ENCODE measurements around the gene NME7. TPM values are rescaled to one million over a fixed set of nuclear protein-coding genes. Genes with fewer than 3 reads are reported as not detected.

The NME7 gene
- total RNA-seq, 2 donors from 2014 or later = 4.1 to 4.8 TPM

DNA sequence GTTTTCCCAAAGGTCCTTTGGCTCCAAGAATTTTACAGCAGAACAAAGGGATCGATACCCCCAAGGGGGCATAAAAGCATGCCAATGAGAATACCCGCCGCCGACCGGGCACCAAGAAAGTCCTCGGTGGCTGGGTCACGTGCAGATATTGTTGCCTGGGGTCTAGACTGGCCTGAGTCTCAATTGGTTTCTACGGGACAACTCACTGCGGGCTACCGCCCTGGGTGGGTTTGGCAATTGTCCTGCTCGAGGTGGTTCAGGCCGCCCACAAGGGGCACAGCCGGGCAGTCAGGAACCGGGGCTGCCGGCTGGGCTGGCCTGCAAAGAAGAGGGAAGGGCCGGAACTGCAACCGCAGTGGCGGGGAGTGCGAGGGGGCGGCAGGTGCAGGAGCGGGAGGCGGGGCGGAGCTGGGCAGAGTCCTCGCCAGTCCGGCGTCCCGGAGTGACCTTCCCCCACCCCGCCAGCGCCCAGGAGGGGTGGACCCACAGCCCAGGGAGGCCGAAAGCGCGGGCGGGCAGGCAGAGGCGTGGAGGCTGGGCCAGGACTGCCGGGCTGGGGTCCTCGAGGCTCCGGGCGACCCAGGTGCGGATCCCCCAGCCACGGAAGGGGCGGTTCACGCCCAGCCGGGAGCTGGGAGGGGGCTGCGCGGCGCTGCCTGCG lies 262.0 kb downstream of the NME7 start:
- intact Hi-C loops (cut with DNase I) = no loop called here
- peak; percentile 94 for DNase-seq
- Histone ChIP-seq H3K4me3 (peak overlapping the region; percentile 82), H3K27ac (peak overlapping the region; percentile 92), H3K36me3 (no peaks in the 10 kb centered on the region), H3K27me3 (no peaks in the 10 kb centered on the region), H3K9ac (ENCODE audit: low read depth in 2 of 2, low read length in 2 of 2) (peak overlapping the region; percentile 74 to 90), H3K9me3 (no peaks in the 10 kb centered on the region), H3K4me1 (peaks cover under 1% of the 10 kb centered on the region)
- TF ChIP-seq, protein P1, sequence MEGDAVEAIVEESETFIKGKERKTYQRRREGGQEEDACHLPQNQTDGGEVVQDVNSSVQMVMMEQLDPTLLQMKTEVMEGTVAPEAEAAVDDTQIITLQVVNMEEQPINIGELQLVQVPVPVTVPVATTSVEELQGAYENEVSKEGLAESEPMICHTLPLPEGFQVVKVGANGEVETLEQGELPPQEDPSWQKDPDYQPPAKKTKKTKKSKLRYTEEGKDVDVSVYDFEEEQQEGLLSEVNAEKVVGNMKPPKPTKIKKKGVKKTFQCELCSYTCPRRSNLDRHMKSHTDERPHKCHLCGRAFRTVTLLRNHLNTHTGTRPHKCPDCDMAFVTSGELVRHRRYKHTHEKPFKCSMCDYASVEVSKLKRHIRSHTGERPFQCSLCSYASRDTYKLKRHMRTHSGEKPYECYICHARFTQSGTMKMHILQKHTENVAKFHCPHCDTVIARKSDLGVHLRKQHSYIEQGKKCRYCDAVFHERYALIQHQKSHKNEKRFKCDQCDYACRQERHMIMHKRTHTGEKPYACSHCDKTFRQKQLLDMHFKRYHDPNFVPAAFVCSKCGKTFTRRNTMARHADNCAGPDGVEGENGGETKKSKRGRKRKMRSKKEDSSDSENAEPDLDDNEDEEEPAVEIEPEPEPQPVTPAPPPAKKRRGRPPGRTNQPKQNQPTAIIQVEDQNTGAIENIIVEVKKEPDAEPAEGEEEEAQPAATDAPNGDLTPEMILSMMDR (IDR thresholded peaks at IDR 0.05) = no peak

DNA sequence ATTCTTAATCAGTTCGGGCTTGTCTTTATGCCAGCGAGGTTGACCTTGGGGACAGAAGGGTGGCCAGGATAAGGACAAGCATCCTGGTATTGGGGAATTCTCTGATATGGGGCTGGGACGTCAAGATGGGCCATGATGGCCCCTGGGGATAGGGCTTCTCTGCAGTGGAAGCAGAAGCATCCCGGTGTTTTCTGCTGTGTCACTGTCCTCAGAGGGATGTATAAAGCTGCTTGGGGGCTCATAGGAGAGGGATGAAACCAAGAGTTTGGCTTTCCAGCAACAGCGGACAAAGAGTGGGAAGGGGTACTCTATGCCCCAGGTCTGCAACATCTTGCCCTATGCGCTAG lies 262.5 kb downstream of the NME7 start:
- no peak for DNase-seq
- H3K27me3 ChIP-seq = no peaks in the 10 kb centered on the region
- peak overlapping the region; percentile 92 for H3K27ac ChIP-seq
- TF ChIP-seq, protein P1 (IDR thresholded peaks at IDR 0.05) = no peak
- peak overlapping the region; percentile 74 to 90 for H3K9ac ChIP-seq (ENCODE audit: low read depth in 2 of 2, low read length in 2 of 2)
- no peaks in the 10 kb centered on the region for H3K9me3 ChIP-seq
- no peaks in the 10 kb centered on the region for H3K4me1 ChIP-seq
- peak overlapping the region; percentile 82 for H3K4me3 ChIP-seq
- H3K36me3 ChIP-seq = no peaks in the 10 kb centered on the region
- intact Hi-C loops (cut with DNase I) = no loop called here

DNA sequence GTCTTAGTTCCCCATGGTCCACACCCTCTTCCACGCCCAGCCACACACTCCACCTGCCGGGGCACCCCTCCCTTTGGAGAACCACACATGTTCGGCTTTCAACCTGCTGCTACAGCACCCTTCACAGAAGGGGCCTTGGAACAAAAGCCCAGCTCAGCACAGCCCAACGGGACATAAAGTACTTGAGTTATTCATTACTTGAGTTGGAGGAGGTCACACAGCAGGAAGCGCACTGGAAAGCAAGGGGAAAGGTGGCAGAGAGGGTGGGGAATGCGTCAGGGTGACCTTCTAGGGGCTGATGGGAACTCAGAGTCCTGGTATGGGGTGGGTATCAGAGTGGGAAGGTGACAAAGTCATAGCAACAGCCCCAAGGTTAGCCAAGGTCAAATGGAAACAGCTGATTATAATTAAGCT lies 264.1 kb downstream of the NME7 start:
- intact Hi-C loops (cut with DNase I) = no loop called here
- Histone ChIP-seq H3K36me3 (no peaks in the 10 kb centered on the region), H3K4me1 (no peaks in the 10 kb centered on the region), H3K27me3 (no peaks in the 10 kb centered on the region), H3K9me3 (no peaks in the 10 kb centered on the region), H3K4me3 (peak overlapping the region; percentile 21), H3K27ac (peak overlapping the region; percentile 92), H3K9ac (ENCODE audit: low read depth in 2 of 2, low read length in 2 of 2) (peak overlapping the region in 1 of 2 donors; percentile 95)
- TF ChIP-seq, protein P1 (IDR thresholded peaks at IDR 0.05) = no peak
- DNase-seq = peak; percentile 88

DNA sequence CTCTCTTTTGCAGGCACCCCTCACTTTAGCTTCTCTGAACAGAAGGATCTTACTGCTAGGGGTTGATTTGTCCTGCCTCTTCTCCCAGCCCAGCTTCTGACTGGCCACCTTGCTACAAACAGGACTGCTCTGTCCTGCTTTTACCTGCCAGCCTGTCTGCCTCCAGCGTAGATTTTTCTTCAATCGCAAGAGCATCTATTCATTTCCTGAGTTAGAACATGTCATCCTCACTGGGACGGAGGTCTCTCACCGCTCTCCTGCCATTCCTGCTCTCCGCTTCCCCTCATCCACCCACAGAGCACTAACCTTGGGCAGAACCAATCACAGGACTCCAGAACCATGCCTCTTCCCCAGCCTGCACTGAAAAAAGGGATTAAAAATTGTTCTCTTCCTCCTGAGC lies 264.6 kb downstream of the NME7 start:
- H3K4me3 ChIP-seq = peak overlapping the region; percentile 21
- H3K9me3 ChIP-seq = no peaks in the 10 kb centered on the region
- H3K36me3 ChIP-seq = no peaks in the 10 kb centered on the region
- peak overlapping the region; percentile 92 for H3K27ac ChIP-seq
- intact Hi-C loops (cut with DNase I) = no loop called here
- no peaks in the 10 kb centered on the region for H3K4me1 ChIP-seq
- no peaks in the 10 kb centered on the region for H3K27me3 ChIP-seq
- DNase-seq = peak; percentile 34
- TF ChIP-seq, protein P1 (IDR thresholded peaks at IDR 0.05) = no peak
- H3K9ac ChIP-seq (ENCODE audit: low read depth in 2 of 2, low read length in 2 of 2) = peak overlapping the region; percentile 72 to 95

DNA sequence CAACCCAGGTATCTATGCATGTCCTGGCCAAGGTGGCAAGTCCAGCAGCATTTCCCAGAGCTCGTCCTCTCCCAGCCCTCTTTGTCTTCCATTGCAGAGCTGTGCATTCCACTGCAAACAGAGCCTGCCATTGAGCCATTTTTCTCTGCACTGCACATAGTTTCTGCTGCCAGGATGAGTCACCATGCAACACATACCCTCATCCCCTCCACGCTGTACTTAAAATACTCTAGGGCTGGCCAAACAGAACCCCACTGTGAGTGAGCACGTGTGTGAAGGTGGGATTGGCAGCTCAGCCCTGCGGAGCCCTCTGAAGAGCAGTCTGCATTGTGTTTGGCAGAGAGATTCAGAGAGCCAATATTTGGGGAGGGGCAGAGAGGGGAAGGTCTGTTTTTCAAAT lies 265.0 kb downstream of the NME7 start:
- Histone ChIP-seq H3K36me3 (no peaks in the 10 kb centered on the region), H3K27ac (peak overlapping the region; percentile 92), H3K4me3 (peak overlapping the region; percentile 21), H3K4me1 (no peaks in the 10 kb centered on the region), H3K9me3 (no peaks in the 10 kb centered on the region), H3K27me3 (no peaks in the 10 kb centered on the region), H3K9ac (ENCODE audit: low read depth in 2 of 2, low read length in 2 of 2) (peak overlapping the region; percentile 72 to 95)
- TF ChIP-seq, protein P1 (IDR thresholded peaks at IDR 0.05) = no peak
- DNase-seq = peak; percentile 36
- intact Hi-C loops (cut with DNase I) = no loop called here
